Activated effector memory CD4-positive, alpha-beta T cell treated with Interleukin-2 at 50 U/mL for 16 hours (primary cell): ENCODE data around the gene THAP9.
"Not testable (repeated sequence)": the region's sequence is repeated elsewhere in the genome, so short reads cannot be mapped to it uniquely, and the experiment has no call there.

Experiments
- DNase-seq: peaks from one replicate; pipeline ENCODE4 v3.0.0-alpha.2; 2020

The THAP9 gene

GRCh38 chr4:82898322-82899243 lies 2.0 kb upstream of the THAP9 start:
- no peak for DNase-seq

GRCh38 chr4:82899374-82900065 lies 1.0 kb upstream of the THAP9 start:
- DNase-seq, result no peak

- DNase-seq, result no peak
Observed at GRCh38 chr4:82900066-82900410, 497 bp upstream of the THAP9 start.

- DNase-seq, result no peak
Observed at GRCh38 chr4:82901183-82901718, 716 bp downstream of the THAP9 start.

- no peak for DNase-seq
Observed at GRCh38 chr4:82903737-82904136, 3.2 kb downstream of the THAP9 start.

- DNase-seq, result no peak
Observed at GRCh38 chr4:82905205-82905604, 4.7 kb downstream of the THAP9 start.

GRCh38 chr4:82906469-82906868 lies 5.9 kb downstream of the THAP9 start:
- DNase-seq, result no peak

- DNase-seq, result no peak
Observed at GRCh38 chr4:82909326-82909725, 8.8 kb downstream of the THAP9 start.

GRCh38 chr4:82913305-82913704 lies 12.8 kb downstream of the THAP9 start:
- DNase-seq, result no peak

GRCh38 chr4:82913968-82914367 lies 13.4 kb downstream of the THAP9 start:
- DNase-seq, result not testable (repeated sequence)

- DNase-seq, result no peak
Observed at GRCh38 chr4:82918091-82918490, 17.6 kb downstream of the THAP9 start.

GRCh38 chr4:82919386-82919785 lies 18.9 kb downstream of the THAP9 start:
- no peak for DNase-seq

GRCh38 chr4:82921795-82922194 lies 21.3 kb downstream of the THAP9 start:
- DNase-seq, result no peak

- DNase-seq, result no peak
Observed at GRCh38 chr4:82930848-82931755, 30.6 kb downstream of the THAP9 start.

- DNase-seq, result no peak
Observed at GRCh38 chr4:82934441-82934840, 33.9 kb downstream of the THAP9 start.

GRCh38 chr4:82939414-82939813 lies 38.9 kb downstream of the THAP9 start:
- no peak for DNase-seq

- no peak for DNase-seq
Observed at GRCh38 chr4:82947498-82947897, 47.0 kb downstream of the THAP9 start.

GRCh38 chr4:82948647-82949204 lies 48.2 kb downstream of the THAP9 start:
- DNase-seq, result no peak

GRCh38 chr4:82951196-82951595 lies 50.7 kb downstream of the THAP9 start:
- no peak for DNase-seq

- DNase-seq, result no peak
Observed at GRCh38 chr4:82954212-82954611, 53.7 kb downstream of the THAP9 start.

GRCh38 chr4:82957045-82957444 lies 56.5 kb downstream of the THAP9 start:
- DNase-seq, result no peak

GRCh38 chr4:82965763-82966162 lies 65.2 kb downstream of the THAP9 start:
- DNase-seq, result no peak

GRCh38 chr4:82968972-82969371 lies 68.4 kb downstream of the THAP9 start:
- DNase-seq, result no peak
